ENCODE measurements around the gene POLR2M. TPM values are rescaled to one million over a fixed set of nuclear protein-coding genes. Genes with fewer than 3 reads are reported as not detected.

The POLR2M gene
- 372 and 519 TPM in 2 replicates for total RNA-seq

DNA sequence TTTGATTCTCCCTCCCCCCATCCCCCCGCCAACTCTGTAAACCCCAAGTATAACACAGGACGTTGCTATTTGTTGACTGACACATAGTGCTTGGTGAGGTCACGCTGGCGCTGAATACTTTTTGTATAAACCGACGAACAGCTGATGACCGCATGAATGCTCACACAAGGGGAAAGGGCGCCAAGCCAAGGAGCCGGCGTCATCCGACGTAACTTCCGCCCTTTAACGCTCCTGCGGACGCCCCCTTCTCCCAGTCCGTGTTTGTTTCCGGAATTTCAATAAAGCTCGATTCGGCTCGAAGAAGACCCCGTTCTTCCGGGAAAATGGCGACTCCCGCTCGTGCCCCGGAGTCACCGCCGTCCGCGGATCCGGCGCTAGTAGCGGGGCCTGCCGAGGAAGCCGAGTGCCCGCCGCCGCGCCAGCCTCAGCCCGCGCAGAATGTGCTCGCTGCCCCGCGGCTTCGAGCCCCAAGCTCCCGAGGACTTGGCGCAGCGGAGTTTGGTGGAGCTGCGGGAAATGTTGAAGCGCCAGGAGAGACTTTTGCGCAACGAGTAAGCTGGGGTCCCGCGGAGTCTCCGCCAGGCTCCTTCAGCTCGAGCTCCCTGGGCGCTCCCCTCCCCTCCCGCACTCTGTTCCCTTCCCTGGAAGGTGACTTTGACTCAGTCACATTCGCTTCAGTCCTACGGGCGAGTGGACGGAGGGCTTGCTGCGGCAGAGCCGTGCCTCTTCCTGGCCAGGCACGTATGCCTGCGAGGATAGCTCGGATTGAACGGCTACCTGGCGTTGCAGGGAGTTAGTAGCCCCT lies at the start of gene POLR2M:
Gene POLR2M, plus strand, starts transcription at position 310 of the 805 bp plus-strand sequence. Its CDS starts 129 bp downstream, at position 439.

Other genes with a start within 250 kb of the POLR2M start
- gene MYZAP, start 114.8 kb upstream of the POLR2M start, total RNA-seq, result 1.2 and 2.5 TPM in 2 replicates